Panc1 (cell line): ENCODE measurements around the gene AKAP17A. TPM values are rescaled to one million over a fixed set of nuclear protein-coding genes. Genes with fewer than 3 reads are reported as not detected.

ENCODE experiments used
- ATAC-seq: fragments of 200-7000 bp; cut with Tn5 transposase; 2 replicates; pipeline ENCODE4 v1.9.1; 2020; ENCODE audit warnings: mild to moderate bottlenecking, moderate library complexity
- BruUV-seq: library from RNA; stranded (reverse); fragments of 400-500 nt; replicated peaks from 2 replicates; lab custom pipeline; 2021; lab: Mats Ljungman, UMichigan
- CTCF ChIA-PET: fragments of 300-600 bp; sonication (Branson Sonifier 250); formaldehyde crosslinking; loops from one replicate; lab custom pipeline; 2022; ENCODE audit warnings: antibody characterized with exemption; lab: Charles Lee
- POLR2A ChIA-PET: fragments of 300-600 bp; sonication (Branson Sonifier 250); formaldehyde crosslinking; loops from one replicate; lab custom pipeline; 2022; ENCODE audit warnings: antibody characterized with exemption; lab: Charles Lee
- DNase-seq: peaks from one replicate; pipeline ENCODE4 v3.0.0-alpha.2; 2010; ENCODE audit warnings: low read depth, low spot score
- H3K27ac ChIP-seq: 2 replicates; pipeline ENCODE4 v1.5.1; 2011; ENCODE audit warnings: mild to moderate bottlenecking, low read length, inconsistent platforms
- H3K27me3 ChIP-seq: fragments of 200-500 bp; sonication (Bioruptor generic); 2 replicates; pipeline ENCODE4 v1.6.0; 2014; ENCODE audit warnings: low read length, inconsistent platforms; ENCODE audit not compliant: control insufficient read depth, insufficient read depth
- H3K36me3 ChIP-seq: fragments of 200-500 bp; sonication (Bioruptor generic); 2 replicates; pipeline ENCODE4 v1.5.1; 2014; ENCODE audit warnings: inconsistent platforms, mild to moderate bottlenecking, low read length, moderate library complexity; ENCODE audit not compliant: control insufficient read depth, insufficient read depth
- H3K4me1 ChIP-seq: 2 replicates; pipeline ENCODE4 v1.5.1; 2011; ENCODE audit warnings: inconsistent platforms, mild to moderate bottlenecking, low read length, moderate library complexity; ENCODE audit not compliant: control insufficient read depth, insufficient read depth
- H3K4me3 ChIP-seq, 2 experiments: 2 replicates each; pipeline ENCODE4 v1.5.1; 2011 to 2012; ENCODE audit warnings: low read depth in 2 of 2, low read length in 2 of 2, mild to moderate bottlenecking in 2 of 2, inconsistent platforms in 1 of 2, moderate library complexity in 1 of 2
- H3K9me3 ChIP-seq: fragments of 200-500 bp; sonication (Bioruptor generic); 2 replicates; pipeline ENCODE4 v1.5.1; 2014; ENCODE audit warnings: low read depth, mild to moderate bottlenecking, inconsistent platforms, low read length, moderate library complexity; ENCODE audit not compliant: control insufficient read depth, insufficient read depth
- CTCF ChIP-seq: fragments of 450-650 bp; IDR thresholded peaks from 2 replicates; pipeline ENCODE4 v1.5.1; 2017; ENCODE audit warnings: mild to moderate bottlenecking
- POLR2AphosphoS5 ChIP-seq: IDR thresholded peaks from 2 replicates; pipeline ENCODE4 v1.6.1; 2012; ENCODE audit warnings: mild to moderate bottlenecking, low read depth, low read length, moderate library complexity
- REST ChIP-seq, 2 experiments: IDR thresholded peaks; 2 replicates each; pipeline ENCODE4 v1.6.1; 2011 to 2012; ENCODE audit warnings: low read depth in 2 of 2, control low read depth in 1 of 2, low read length in 1 of 2, mild to moderate bottlenecking in 1 of 2, moderate library complexity in 1 of 2; ENCODE audit not compliant: insufficient read depth in 1 of 2
- SIN3A ChIP-seq: IDR thresholded peaks from 2 replicates; pipeline ENCODE4 v1.6.1; 2012; ENCODE audit warnings: low read depth, mild to moderate bottlenecking, low read length, moderate library complexity, borderline replicate concordance; ENCODE audit not compliant: insufficient read depth
- TCF7L2 ChIP-seq: IDR thresholded peaks from 2 replicates; pipeline ENCODE4 v1.6.1; 2011; ENCODE audit warnings: mild to moderate bottlenecking, low read depth, low read length, inconsistent platforms
- in situ Hi-C: cut with HindIII; loops from 2 replicates; pipeline ENCODE4 v1.10.0; 2016; ENCODE audit warnings: low sequenced_read_pairs, low pct_unique_long_range_greater_than_20kb
- intact Hi-C: fragments of 100-400 bp; cut with micrococcal nuclease; formaldehyde crosslinking; loops from one replicate; pipeline ENCODE4 v1.10.0; 2022; ENCODE audit not compliant: unreplicated experiment
- total RNA-seq: library from RNA; stranded (reverse); gene quantifications from one replicate; pipeline ENCODE4 v1.2.1, GENCODE V29; 2021; ENCODE audit not compliant: unreplicated experiment

The AKAP17A gene
- total RNA-seq, 1 experiment from 2014 or later = 22.1 TPM

GRCh38 chrX:1606496-1606895 lies 15.1 kb downstream of the AKAP17A start:
- ATAC-seq (no peak), DNase-seq (no peak)
- in situ Hi-C loops (no loop called here), intact Hi-C loops (no loop called here)
- no TSS peak for BruUV-seq
- H3K4me1 ChIP-seq = no peaks in the 10 kb centered on the region
- H3K27ac ChIP-seq = no peak overlapping the region
- TF ChIP-seq TCF7L2 = no peak
- no peak for TF ChIP-seq SIN3A
- no peak for TF ChIP-seq POLR2AphosphoS5
- TF ChIP-seq CTCF = no peak
- no peak for TF ChIP-seq REST (IDR thresholded peaks at IDR 0.05; ENCODE audit: insufficient read depth in 1 of 2, low read depth in 2 of 2, low read length in 1 of 2)
- H3K4me3 ChIP-seq = no peak overlapping the region
- H3K27me3 ChIP-seq = no peaks in the 10 kb centered on the region
- ChIA-PET CTCF (no interaction called here), POLR2A (no interaction called here)
- no peaks in the 10 kb centered on the region; the same call in 1 of the 2 replicates for H3K36me3 ChIP-seq
- H3K9me3 ChIP-seq = no peaks in the 10 kb centered on the region

GRCh38 chrX:1609311-1609710 lies 17.9 kb downstream of the AKAP17A start:
- no peak for ATAC-seq
- in situ Hi-C loops = no loop called here
- no TSS peak for BruUV-seq

More at GRCh38 chrX:1609311-1609710, 17.9 kb downstream of the AKAP17A start:
- H3K27me3 ChIP-seq = no peaks in the 10 kb centered on the region
- no peaks in the 10 kb centered on the region for H3K36me3 ChIP-seq
- no peaks in the 10 kb centered on the region for H3K4me1 ChIP-seq
- no peaks in the 10 kb centered on the region for H3K9me3 ChIP-seq
- ChIA-PET CTCF (no interaction called here), POLR2A (no interaction called here)
- intact Hi-C loops = no loop called here
- no peak overlapping the region for H3K27ac ChIP-seq
- no peak overlapping the region for H3K4me3 ChIP-seq
- TF ChIP-seq CTCF = no peak
- no peak for TF ChIP-seq TCF7L2
- TF ChIP-seq REST (IDR thresholded peaks at IDR 0.05; ENCODE audit: insufficient read depth in 1 of 2, low read depth in 2 of 2, low read length in 1 of 2) = no peak
- TF ChIP-seq SIN3A = no peak
- no peak for TF ChIP-seq POLR2AphosphoS5
- no peak for DNase-seq
